ENCODE measurements around the gene RTEL1.

DNA sequence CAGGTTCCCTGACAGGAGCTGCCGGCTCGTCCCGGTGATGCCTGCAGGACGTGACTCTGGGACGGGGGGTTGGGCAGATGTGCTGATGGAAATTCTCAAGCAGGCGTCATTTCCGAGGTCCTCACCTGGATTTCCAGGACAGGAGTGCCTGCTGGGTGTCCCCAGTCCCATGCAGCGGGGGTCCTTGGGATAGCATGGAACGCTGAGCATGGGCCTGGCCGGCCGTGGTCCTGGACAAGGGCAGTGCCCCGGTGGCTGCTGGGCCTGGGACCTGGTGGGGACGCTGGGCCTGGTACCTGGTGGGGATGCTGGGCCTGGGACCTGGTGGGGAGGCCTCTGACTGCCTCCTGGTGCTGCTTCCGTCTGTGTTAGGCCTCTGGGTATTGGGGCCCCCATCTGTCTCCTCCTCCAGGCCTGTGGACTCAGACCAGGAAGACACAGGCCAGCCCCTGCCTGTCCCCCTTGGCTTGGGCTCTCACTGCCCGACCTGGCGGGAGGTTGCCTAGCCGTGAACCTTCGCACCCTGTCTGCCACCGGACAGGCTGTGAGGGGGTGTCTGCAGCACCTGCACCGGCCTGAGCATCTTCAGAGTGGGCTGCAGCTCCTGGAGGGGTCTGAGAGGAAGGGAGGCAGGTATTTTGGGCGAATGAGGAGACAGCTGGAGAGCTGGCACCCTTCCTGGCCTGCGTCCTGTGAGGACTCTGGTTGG, 6.2 kb downstream of the RTEL1 start:
- TF ChIP-seq, protein P1, sequence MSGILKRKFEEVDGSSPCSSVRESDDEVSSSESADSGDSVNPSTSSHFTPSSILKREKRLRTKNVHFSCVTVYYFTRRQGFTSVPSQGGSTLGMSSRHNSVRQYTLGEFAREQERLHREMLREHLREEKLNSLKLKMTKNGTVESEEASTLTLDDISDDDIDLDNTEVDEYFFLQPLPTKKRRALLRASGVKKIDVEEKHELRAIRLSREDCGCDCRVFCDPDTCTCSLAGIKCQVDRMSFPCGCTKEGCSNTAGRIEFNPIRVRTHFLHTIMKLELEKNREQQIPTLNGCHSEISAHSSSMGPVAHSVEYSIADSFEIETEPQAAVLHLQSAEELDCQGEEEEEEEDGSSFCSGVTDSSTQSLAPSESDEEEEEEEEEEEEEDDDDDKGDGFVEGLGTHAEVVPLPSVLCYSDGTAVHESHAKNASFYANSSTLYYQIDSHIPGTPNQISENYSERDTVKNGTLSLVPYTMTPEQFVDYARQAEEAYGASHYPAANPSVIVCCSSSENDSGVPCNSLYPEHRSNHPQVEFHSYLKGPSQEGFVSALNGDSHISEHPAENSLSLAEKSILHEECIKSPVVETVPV (CRISPR knock-in tag; IDR thresholded peaks at IDR 0.05) = no peak
- TF ChIP-seq, protein P2, sequence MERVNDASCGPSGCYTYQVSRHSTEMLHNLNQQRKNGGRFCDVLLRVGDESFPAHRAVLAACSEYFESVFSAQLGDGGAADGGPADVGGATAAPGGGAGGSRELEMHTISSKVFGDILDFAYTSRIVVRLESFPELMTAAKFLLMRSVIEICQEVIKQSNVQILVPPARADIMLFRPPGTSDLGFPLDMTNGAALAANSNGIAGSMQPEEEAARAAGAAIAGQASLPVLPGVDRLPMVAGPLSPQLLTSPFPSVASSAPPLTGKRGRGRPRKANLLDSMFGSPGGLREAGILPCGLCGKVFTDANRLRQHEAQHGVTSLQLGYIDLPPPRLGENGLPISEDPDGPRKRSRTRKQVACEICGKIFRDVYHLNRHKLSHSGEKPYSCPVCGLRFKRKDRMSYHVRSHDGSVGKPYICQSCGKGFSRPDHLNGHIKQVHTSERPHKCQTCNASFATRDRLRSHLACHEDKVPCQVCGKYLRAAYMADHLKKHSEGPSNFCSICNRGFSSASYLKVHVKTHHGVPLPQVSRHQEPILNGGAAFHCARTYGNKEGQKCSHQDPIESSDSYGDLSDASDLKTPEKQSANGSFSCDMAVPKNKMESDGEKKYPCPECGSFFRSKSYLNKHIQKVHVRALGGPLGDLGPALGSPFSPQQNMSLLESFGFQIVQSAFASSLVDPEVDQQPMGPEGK (CRISPR knock-in tag; IDR thresholded peaks at IDR 0.05; ENCODE audit: borderline replicate concordance) = no peak
- TF ChIP-seq RARB (CRISPR knock-in tag; IDR thresholded peaks at IDR 0.05) (no peak), SNAI2 (CRISPR knock-in tag; IDR thresholded peaks at IDR 0.05) (no peak), ZNF8 (CRISPR knock-in tag; IDR thresholded peaks at IDR 0.05) (no peak), ZFP3 (CRISPR knock-in tag; IDR thresholded peaks at IDR 0.05) (no peak), CSDC2 (CRISPR knock-in tag; IDR thresholded peaks at IDR 0.05) (no peak), TOX (CRISPR knock-in tag; IDR thresholded peaks at IDR 0.05; ENCODE audit: borderline replicate concordance) (no peak)

Measured in SK-N-SH treated with all-trans-retinoic acid at 6 μM for 48 hours (cell line).